Activated CD4-positive, alpha-beta T cell treated with anti-CD3 and anti-CD28 coated beads, Interleukin-2, amount 50 U/mL, for 48 hours (primary cell): ENCODE data around the gene PREB.

Experiments used
- DNase-seq, 2 experiments: peaks; one replicate each; pipeline ENCODE4 v3.0.0-alpha.2; 2020

PREB gene

GRCh38 chr2:27094353-27094984 is 40.0 kb downstream of the PREB start:
- no peak for DNase-seq

- no peak for DNase-seq
Measured at GRCh38 chr2:27093430-27094352, 40.7 kb downstream of the PREB start.

GRCh38 chr2:27092696-27093429 is 41.6 kb downstream of the PREB start:
- DNase-seq = no peak

GRCh38 chr2:27091746-27092695 is 42.4 kb downstream of the PREB start:
- no peak for DNase-seq

- DNase-seq = no peak
Measured at GRCh38 chr2:27089111-27089954, 45.1 kb downstream of the PREB start.

GRCh38 chr2:27088634-27089033 is 45.8 kb downstream of the PREB start:
- no peak for DNase-seq

- DNase-seq = no peak
Measured at GRCh38 chr2:27087823-27088410, 46.5 kb downstream of the PREB start.

GRCh38 chr2:27086724-27087593 is 47.5 kb downstream of the PREB start, which contains the start of gene KHK:
Gene KHK (plus strand): TSS chr2:27086772. CDS start chr2:27087260, 488 bp downstream.
- DNase-seq = peak; percentile 40 to 55

GRCh38 chr2:27086090-27086723 is 48.2 kb downstream of the PREB start:
- peak; percentile 97 for DNase-seq

GRCh38 chr2:27085673-27086089 is 48.8 kb downstream of the PREB start:
- DNase-seq = peak; percentile 58 to 65

GRCh38 chr2:27085062-27085672 is 49.3 kb downstream of the PREB start:
- no peak for DNase-seq

- no peak for DNase-seq
Measured at GRCh38 chr2:27084297-27085061, 50.0 kb downstream of the PREB start.

- no peak for DNase-seq
Measured at GRCh38 chr2:27083410-27084296, 50.8 kb downstream of the PREB start.

GRCh38 chr2:27082773-27083409 is 51.5 kb downstream of the PREB start:
- no peak for DNase-seq

- DNase-seq = no peak
Measured at GRCh38 chr2:27081984-27082772, 52.3 kb downstream of the PREB start.
